ENCODE data around the gene TOP3A. TPM values are rescaled to one million over a fixed set of nuclear protein-coding genes. Genes with fewer than 3 reads are reported as not detected.

TOP3A gene
- total and polyA plus RNA-seq, 2 donors (not counting 1 experiment from before 2014, with no cell fraction given), result 13.4 to 55.8 TPM

DNA sequence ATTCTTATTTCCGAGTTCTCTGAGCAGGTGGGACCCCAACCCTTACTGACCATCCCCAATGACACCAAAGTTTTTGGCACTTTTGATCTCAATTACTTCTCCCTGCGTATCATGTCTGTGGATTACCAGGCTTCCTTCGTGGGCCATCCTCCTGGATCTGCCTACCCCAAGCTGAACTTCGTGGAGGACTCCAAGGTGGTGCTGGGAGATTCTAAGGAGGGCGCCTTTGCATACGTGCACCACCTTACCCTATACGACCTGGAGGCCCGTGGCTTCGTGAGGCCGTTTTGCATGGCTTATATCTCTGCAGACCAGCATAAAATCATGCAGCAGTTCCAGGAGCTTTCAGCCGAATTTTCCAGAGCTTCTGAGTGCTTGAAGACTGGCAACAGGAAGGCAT lies 1.2 kb upstream of the TOP3A start:
- Histone ChIP-seq H3K79me2 (ENCODE audit: control insufficient read depth, insufficient read depth, low read length) (peaks cover 87% of the 10 kb centered on the region), H3K9me3 (ENCODE audit: control extremely low read depth in 1 of 3, control insufficient read depth in 2 of 3, insufficient read depth in 1 of 3, low read length in 2 of 3) (peaks cover 0 to 14% (median 0%) of the 10 kb centered on the region in 3 donors), H3K27me3 (replicated peaks in 1 of 4; ENCODE audit: control extremely low read depth in 1 of 4, control insufficient read depth in 3 of 4, insufficient read depth in 4 of 4, low read length in 3 of 4) (no peaks in the 10 kb centered on the region), H3K4me3 (ENCODE audit: control extremely low read depth in 1 of 5, extremely low read depth in 1 of 5, insufficient read depth in 1 of 5, low read depth in 2 of 5, low read length in 4 of 5) (peak overlapping the region; percentile 53 to 98 (median 87)), H3K4me1 (ENCODE audit: control insufficient read depth in 2 of 2, insufficient read depth in 2 of 2, low read length in 2 of 2) (peaks cover 47 to 68% of the 10 kb centered on the region in 2 donors), H3K27ac (ENCODE audit: low read length in 2 of 2) (peak overlapping the region; percentile 91 to 99), H4K20me1 (ENCODE audit: control insufficient read depth, insufficient read depth, low read length, poor library complexity, severe bottlenecking) (peaks cover 70% of the 10 kb centered on the region), H3K9ac (ENCODE audit: low read length) (peak overlapping the region; percentile 92), H3K4me2 (replicated peaks; ENCODE audit: low read depth, low read length, poor library complexity, severe bottlenecking) (peak overlapping the region; percentile 88), H2AFZ (ENCODE audit: insufficient read depth, low read depth, low read length, poor library complexity, severe bottlenecking) (peak overlapping the region; percentile 91), H3K36me3 (replicated peaks in 1 of 2; ENCODE audit: control extremely low read depth in 1 of 2, control insufficient read depth in 1 of 2, extremely low read depth in 1 of 2, insufficient read depth in 2 of 2, low read length in 1 of 2) (peaks cover 0 to 48% of the 10 kb centered on the region in 2 experiments)
- no peak for ATAC-seq (ENCODE audit: low read depth)
- ChIA-PET CTCF (no interaction called here), POLR2A (no interaction called here)
- intact Hi-C loops (cut with micrococcal nuclease), result loop anchor here (1.0 kb wide), 5 partner anchors 9 to 133 kb away; partner anchors contain the start of genes ALKBH5, LLGL1, MIEF2 and SHMT1
- Mint-ChIP-seq H3K27me3 (no peaks in the 10 kb centered on the region), H3K9me3 (ENCODE audit: insufficient read depth) (no peaks in the 10 kb centered on the region), H3K4me1 (peaks cover 78% of the 10 kb centered on the region), H3K4me3 (peak overlapping the region; percentile 96), H3K27ac (peak overlapping the region; percentile 98)
- TF ChIP-seq EZH2 (IDR thresholded peaks at IDR 0.05; ENCODE audit: borderline replicate concordance, insufficient read depth, low read depth, low read length, poor library complexity, severe bottlenecking), result no peak
- TF ChIP-seq, protein P1, sequence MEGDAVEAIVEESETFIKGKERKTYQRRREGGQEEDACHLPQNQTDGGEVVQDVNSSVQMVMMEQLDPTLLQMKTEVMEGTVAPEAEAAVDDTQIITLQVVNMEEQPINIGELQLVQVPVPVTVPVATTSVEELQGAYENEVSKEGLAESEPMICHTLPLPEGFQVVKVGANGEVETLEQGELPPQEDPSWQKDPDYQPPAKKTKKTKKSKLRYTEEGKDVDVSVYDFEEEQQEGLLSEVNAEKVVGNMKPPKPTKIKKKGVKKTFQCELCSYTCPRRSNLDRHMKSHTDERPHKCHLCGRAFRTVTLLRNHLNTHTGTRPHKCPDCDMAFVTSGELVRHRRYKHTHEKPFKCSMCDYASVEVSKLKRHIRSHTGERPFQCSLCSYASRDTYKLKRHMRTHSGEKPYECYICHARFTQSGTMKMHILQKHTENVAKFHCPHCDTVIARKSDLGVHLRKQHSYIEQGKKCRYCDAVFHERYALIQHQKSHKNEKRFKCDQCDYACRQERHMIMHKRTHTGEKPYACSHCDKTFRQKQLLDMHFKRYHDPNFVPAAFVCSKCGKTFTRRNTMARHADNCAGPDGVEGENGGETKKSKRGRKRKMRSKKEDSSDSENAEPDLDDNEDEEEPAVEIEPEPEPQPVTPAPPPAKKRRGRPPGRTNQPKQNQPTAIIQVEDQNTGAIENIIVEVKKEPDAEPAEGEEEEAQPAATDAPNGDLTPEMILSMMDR (IDR thresholded peaks at IDR 0.05), result no peak
- 75% methylated on average over 7 of the region's 11 CpGs for WGBS (ENCODE audit: insufficient coverage)
- DNase-seq, result no peak

GRCh38 chr17:18315562-18315922 lies 748 bp upstream of the TOP3A start:
- peak; percentile 5 for ATAC-seq (ENCODE audit: low read depth)
- Mint-ChIP-seq H3K4me1 (peaks cover 76% of the 10 kb centered on the region), H3K27me3 (no peaks in the 10 kb centered on the region), H3K9me3 (ENCODE audit: insufficient read depth) (no peaks in the 10 kb centered on the region), H3K27ac (peak overlapping the region; percentile 98), H3K4me3 (peak overlapping the region; percentile 96)
- no peaks in the 10 kb centered on the region for H3K27me3 ChIP-seq (replicated peaks in 1 of 4; ENCODE audit: control extremely low read depth in 1 of 4, control insufficient read depth in 3 of 4, insufficient read depth in 4 of 4, low read length in 3 of 4)
- no peak for DNase-seq
- peaks cover 0 to 14% (median 0%) of the 10 kb centered on the region in 3 donors for H3K9me3 ChIP-seq (ENCODE audit: control extremely low read depth in 1 of 3, control insufficient read depth in 2 of 3, insufficient read depth in 1 of 3, low read length in 2 of 3)
- H2AFZ ChIP-seq (ENCODE audit: insufficient read depth, low read depth, low read length, poor library complexity, severe bottlenecking), result peak overlapping the region; percentile 91
- peak overlapping the region; percentile 92 for H3K9ac ChIP-seq (ENCODE audit: low read length)
- H4K20me1 ChIP-seq (ENCODE audit: control insufficient read depth, insufficient read depth, low read length, poor library complexity, severe bottlenecking), result peaks cover 66% of the 10 kb centered on the region
- ChIA-PET CTCF (no interaction called here), POLR2A (interaction anchor here (1.3 kb wide), 1 partner anchor 55 kb away, joined by 4 read pairs; the partner anchor contains the start of gene MIEF2)
- peaks cover 87% of the 10 kb centered on the region for H3K79me2 ChIP-seq (ENCODE audit: control insufficient read depth, insufficient read depth, low read length)
- H3K27ac ChIP-seq (ENCODE audit: low read length in 2 of 2), result peak overlapping the region; percentile 91 to 99
- no peak for TF ChIP-seq EZH2 (IDR thresholded peaks at IDR 0.05; ENCODE audit: borderline replicate concordance, insufficient read depth, low read depth, low read length, poor library complexity, severe bottlenecking)
- TF ChIP-seq, protein P1 (IDR thresholded peaks at IDR 0.05), result no peak
- H3K4me2 ChIP-seq (replicated peaks; ENCODE audit: low read depth, low read length, poor library complexity, severe bottlenecking), result peak overlapping the region; percentile 88
- H3K4me1 ChIP-seq (ENCODE audit: control insufficient read depth in 2 of 2, insufficient read depth in 2 of 2, low read length in 2 of 2), result peaks cover 47 to 65% of the 10 kb centered on the region in 2 donors
- intact Hi-C loops (cut with micrococcal nuclease), result loop anchor here (1.0 kb wide), 5 partner anchors 10 to 132 kb away; partner anchors contain the start of genes ALKBH5, LLGL1, MIEF2 and SHMT1
- H3K36me3 ChIP-seq (replicated peaks in 1 of 2; ENCODE audit: control extremely low read depth in 1 of 2, control insufficient read depth in 1 of 2, extremely low read depth in 1 of 2, insufficient read depth in 2 of 2, low read length in 1 of 2), result peaks cover 0 to 44% of the 10 kb centered on the region in 2 experiments
- 8% methylated on average over 13 of the region's 18 CpGs for WGBS (ENCODE audit: insufficient coverage)
- peak overlapping the region; percentile 53 to 98 (median 87) for H3K4me3 ChIP-seq (ENCODE audit: control extremely low read depth in 1 of 5, extremely low read depth in 1 of 5, insufficient read depth in 1 of 5, low read depth in 2 of 5, low read length in 4 of 5)
